Upper lobe of left lung (tissue), 6 donors: ENCODE measurements around the gene MRPS24. TPM values are rescaled to one million over a fixed set of nuclear protein-coding genes. Genes with fewer than 3 reads are reported as not detected.

Source experiments
- ATAC-seq, 2 donors: fragments of 200-7000 bp; cut with Tn5 transposase; one replicate each; pipeline ENCODE4 v1.9.1; 2022; ENCODE audit warnings: mild to moderate bottlenecking in 2 of 2, moderate library complexity in 2 of 2; ENCODE audit not compliant: low FRiP score in 2 of 2
- DNase-seq, 2 donors: peaks; one replicate each; pipeline ENCODE4 v3.0.0-alpha.2; 2019 to 2020
- H3K27ac ChIP-seq, 4 donors: fragments of 200-600 bp; sonication (generic); one replicate each; pipeline ENCODE4 v1.5.1; 2016 to 2019
- H3K27me3 ChIP-seq, 4 donors: fragments of 200-600 bp; sonication (generic); one replicate each; pipeline ENCODE4 v1.5.1; 2017 to 2019
- H3K36me3 ChIP-seq, 4 donors: fragments of 200-600 bp; sonication (generic); one replicate each; pipeline ENCODE4 v1.5.1; 2016 to 2019
- H3K4me1 ChIP-seq, 4 donors: fragments of 200-600 bp; sonication (generic); one replicate each; pipeline ENCODE4 v1.5.1; 2018 to 2019
- H3K4me3 ChIP-seq, 4 donors: fragments of 200-600 bp; sonication (generic); one replicate each; pipeline ENCODE4 v1.5.1; 2017 to 2019; ENCODE audit warnings: mild to moderate bottlenecking in 2 of 4, moderate library complexity in 1 of 4
- H3K9me3 ChIP-seq, 4 donors: fragments of 200-600 bp; sonication (generic); one replicate each; pipeline ENCODE4 v1.5.1; 2018 to 2019
- CTCF ChIP-seq, 6 experiments: fragments of 450-650 bp in 4 of 6; fragments of 200-600 bp in 2 of 6; sonication (generic) in 2 of 6; IDR thresholded peaks; one replicate each; pipeline ENCODE4 v1.5.1; 2016 to 2019; ENCODE audit warnings: antibody characterized with exemption in 6 of 6
- EP300 ChIP-seq, 4 donors: sonication (generic); formaldehyde crosslinking; IDR thresholded peaks; one replicate each; pipeline ENCODE4 v1.5.1; 2017; ENCODE audit warnings: antibody characterized with exemption in 4 of 4, control low read depth in 2 of 4
- POLR2A ChIP-seq, 4 donors: fragments of 450-650 bp; IDR thresholded peaks; one replicate each; pipeline ENCODE4 v1.5.1; 2016 to 2017; ENCODE audit warnings: antibody characterized with exemption in 4 of 4, mild to moderate bottlenecking in 2 of 4
- POLR2AphosphoS5 ChIP-seq, 2 donors: sonication (generic); formaldehyde crosslinking; IDR thresholded peaks; one replicate each; pipeline ENCODE4 v1.5.1; 2017; ENCODE audit warnings: antibody characterized with exemption in 2 of 2
- WGBS, 2 donors: methylation state at CpG; one replicate each; pipeline ENCODE4 v1.1.5; 2017 to 2018; 5-methylcytosine and 5-hydroxymethylcytosine counted together
- total RNA-seq, 6 donors: library from RNA; depleted of rRNA in 4 of 6; stranded (reverse); fragments of >200 nt in 4 of 6; gene quantifications; one replicate each; pipeline versions ENCODE4 v1.1.0 to v1.2.1, GENCODE V29; 2016 to 2021
- donor health status: DM: no; HTN: no; CAD: no; lungs with moderate emphysema.
- donor health status: DM: no; HTN: yes; CAD: no; lungs with severe emphysema.

The MRPS24 gene
- total RNA-seq, 6 donors from 2014 or later, result 28.7 to 80.0 (median 53.6) TPM

- peaks cover 10 to 72% (median 51%) of the 10 kb centered on the region in 4 donors for H3K36me3 ChIP-seq
- ATAC-seq, result no peak
These were observed 8.9 kb upstream of the MRPS24 start for GRCh38 chr7:43877968-43878864.

DNA sequence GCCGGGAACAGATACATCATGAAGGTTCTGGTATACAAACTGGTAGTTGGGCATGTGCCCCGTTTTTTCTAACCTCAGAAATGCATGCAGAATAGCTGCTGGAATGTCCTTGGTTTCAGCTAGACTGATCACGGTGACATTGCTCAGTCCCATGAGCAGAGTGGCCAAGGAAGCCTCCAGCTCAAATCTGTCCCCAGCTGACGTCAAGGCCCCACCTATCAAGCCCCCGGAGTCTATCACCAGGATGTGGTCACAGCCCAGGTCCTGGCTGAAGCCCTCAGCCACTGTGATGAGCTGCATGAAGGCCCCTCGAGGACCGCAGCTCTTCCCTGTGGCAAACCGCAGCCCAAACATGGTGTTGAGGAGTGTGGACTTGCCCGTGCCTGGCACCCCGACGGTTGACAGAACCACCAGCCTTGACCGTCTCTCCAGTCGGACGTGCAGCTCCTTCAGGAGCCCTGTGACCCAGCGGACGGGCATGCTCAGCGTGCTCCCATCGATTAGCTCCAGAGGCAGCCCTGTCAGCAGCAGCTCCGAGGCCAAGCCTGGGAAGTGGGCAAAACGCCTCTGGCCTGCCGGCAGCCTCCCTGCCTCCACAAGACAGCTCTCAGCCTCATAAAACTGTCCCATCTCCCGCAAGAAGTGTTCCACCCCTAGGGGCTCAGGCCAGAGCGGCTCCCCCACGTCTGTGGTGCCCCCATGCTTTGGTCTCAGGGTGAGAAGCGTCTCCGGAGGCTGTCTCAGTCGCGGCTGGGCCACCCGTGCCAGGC lies 7.8 kb upstream of the MRPS24 start:
- DNase-seq (peak in 1 of 2 donors; percentile 75), ATAC-seq (no peak)

More at GRCh38 chr7:43877968-43878864, 8.9 kb upstream of the MRPS24 start:
- peak in 1 of 2 donors; percentile 60 for DNase-seq
- 87 to 91% methylated on average over 25 to 38 of the region's 38 CpGs for WGBS, 2 donors
- Histone ChIP-seq H3K27me3 (no peaks in the 10 kb centered on the region), H3K9me3 (no peaks in the 10 kb centered on the region), H3K4me3 (no peak overlapping the region), H3K4me1 (peaks cover 6 to 15% (median 12%) of the 10 kb centered on the region in 4 donors), H3K27ac (peak overlapping the region in 2 of 4 donors; percentile 39 to 51)
- TF ChIP-seq POLR2AphosphoS5 (IDR thresholded peaks at IDR 0.05) (no peak), POLR2A (IDR thresholded peaks at IDR 0.05) (no peak), CTCF (IDR thresholded peaks at IDR 0.05) (no peak), EP300 (IDR thresholded peaks at IDR 0.05) (no peak)

DNA sequence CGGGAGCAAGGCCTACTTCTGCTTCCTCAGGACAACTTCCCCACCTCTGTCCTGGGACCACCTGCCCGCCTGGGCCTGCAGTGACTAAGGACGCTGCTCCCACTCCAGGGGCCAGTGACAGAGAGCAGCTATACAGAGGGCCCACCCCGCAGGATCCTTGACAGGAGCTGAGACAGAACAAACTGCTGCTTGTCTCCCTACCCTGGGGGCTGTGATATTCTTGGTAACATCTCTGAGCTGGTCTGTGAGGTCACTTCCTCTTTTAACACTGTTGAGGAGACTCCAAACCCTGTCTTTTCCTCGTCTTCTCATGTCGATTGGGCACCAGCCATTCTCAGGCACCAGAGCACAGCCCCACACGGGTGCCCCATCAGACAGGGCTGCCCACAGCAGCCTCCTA lies 6.9 kb upstream of the MRPS24 start:
- no peaks in the 10 kb centered on the region for H3K9me3 ChIP-seq
- H3K4me3 ChIP-seq, result no peak overlapping the region
- H3K27me3 ChIP-seq, result no peaks in the 10 kb centered on the region
- TF ChIP-seq POLR2A (IDR thresholded peaks at IDR 0.05) (no peak), POLR2AphosphoS5 (IDR thresholded peaks at IDR 0.05) (no peak), CTCF (IDR thresholded peaks at IDR 0.05) (no peak)
- 82 to 86% methylated on average over 7 of the region's 7 CpGs for WGBS, 2 donors
- DNase-seq, result no peak
- H3K4me1 ChIP-seq, result peaks cover 11 to 23% (median 14%) of the 10 kb centered on the region in 4 donors
- ATAC-seq, result no peak
- H3K36me3 ChIP-seq, result peaks cover 10 to 65% (median 48%) of the 10 kb centered on the region in 4 donors
- H3K27ac ChIP-seq, result no peak overlapping the region

More for the DNA sequence above, 7.8 kb upstream of the MRPS24 start:
- Histone ChIP-seq H3K4me1 (peaks cover 10 to 20% (median 14%) of the 10 kb centered on the region in 4 donors), H3K4me3 (no peak overlapping the region), H3K36me3 (peaks cover 10 to 72% (median 49%) of the 10 kb centered on the region in 4 donors), H3K9me3 (no peaks in the 10 kb centered on the region), H3K27me3 (no peaks in the 10 kb centered on the region), H3K27ac (no peak overlapping the region)
- WGBS, 2 donors, result 90 to 97% methylated on average over 13 to 29 of the region's 29 CpGs
- TF ChIP-seq POLR2A (IDR thresholded peaks at IDR 0.05), result no peak
- no peak for TF ChIP-seq CTCF (IDR thresholded peaks at IDR 0.05)
- no peak for TF ChIP-seq EP300 (IDR thresholded peaks at IDR 0.05)
- no peak for TF ChIP-seq POLR2AphosphoS5 (IDR thresholded peaks at IDR 0.05)

DNA sequence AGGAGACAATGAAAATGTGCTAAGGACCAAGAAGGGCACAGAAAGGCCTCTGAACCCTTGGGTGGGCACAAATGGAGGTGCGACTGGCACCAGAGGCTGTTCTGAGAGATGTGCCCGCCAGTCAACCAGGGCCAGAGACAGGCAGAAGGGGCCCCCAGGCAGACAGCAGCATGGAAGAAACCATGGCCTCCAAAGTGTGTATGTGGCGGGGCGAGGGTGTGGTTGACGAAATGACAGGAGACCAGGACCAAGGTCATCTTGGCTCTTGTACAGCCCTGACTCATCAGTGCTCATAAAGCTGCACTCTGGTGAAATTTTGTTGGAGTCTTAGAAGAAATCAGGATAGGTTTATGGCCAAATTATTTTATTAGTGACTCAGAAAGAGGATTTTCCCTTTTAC lies 4.0 kb upstream of the MRPS24 start:
- WGBS, 2 donors, result 86 to 92% methylated on average over 5 of the region's 5 CpGs
- Histone ChIP-seq H3K9me3 (no peaks in the 10 kb centered on the region), H3K4me3 (no peak overlapping the region), H3K4me1 (peaks cover 10 to 27% (median 12%) of the 10 kb centered on the region in 4 donors), H3K27ac (peak overlapping the region; percentile 21 to 65 (median 48)), H3K36me3 (peaks cover under 1 to 39% (median 29%) of the 10 kb centered on the region in 4 donors), H3K27me3 (no peaks in the 10 kb centered on the region)
- no peak for DNase-seq
- TF ChIP-seq POLR2AphosphoS5 (IDR thresholded peaks at IDR 0.05), result peak; percentile 30 to 40
- TF ChIP-seq CTCF (IDR thresholded peaks at IDR 0.05), result no peak
- no peak for TF ChIP-seq POLR2A (IDR thresholded peaks at IDR 0.05)
- TF ChIP-seq EP300 (IDR thresholded peaks at IDR 0.05), result no peak
- peak in 1 of 2 donors; percentile 49 for ATAC-seq
